ENCODE measurements around the gene ULK4. TPM values are rescaled to one million over a fixed set of nuclear protein-coding genes. Genes with fewer than 3 reads are reported as not detected.

The ULK4 gene
- total and polyA plus RNA-seq, 2 of the 8 experiments (the other 6 are each of a cell fraction or from before 2014, with no cell fraction given), result 3.0 to 10.8 TPM

- ChIA-PET CTCF (ENCODE audit: partially characterized antibody) (interaction anchor here (0.6 to 1.0 kb wide), 3 partner anchors 15 to 734 kb away, joined by 3 read pairs; partner anchors contain the start of gene ZNF620), POLR2A (ENCODE audit: partially characterized antibody) (interaction anchor here (0.6 kb wide), 1 partner anchor 37 kb away, joined by 3 read pairs; no protein-coding TSS in a partner anchor)
- Histone ChIP-seq H3K18ac (ENCODE audit: extremely low read depth, low read length) (no peak overlapping the region), H3K79me2 (ENCODE audit: control insufficient read depth in 1 of 2, insufficient read depth in 2 of 2, low read length in 2 of 2) (no peaks in the 10 kb centered on the region; a peak in 1 of 4 replicates), H3K27ac (ENCODE audit: low read depth, low read length) (no peak overlapping the region), H3K79me1 (ENCODE audit: low read depth, low read length) (no peaks in the 10 kb centered on the region), H3K4me2 (ENCODE audit: insufficient read depth in 1 of 2, low read depth in 2 of 2, low read length in 2 of 2) (no peak overlapping the region), H3K9ac (replicated peaks in 1 of 4; ENCODE audit: extremely low read depth in 1 of 4, low read depth in 3 of 4, low read length in 3 of 4) (no peak overlapping the region), H3K23ac (ENCODE audit: insufficient read length) (no peak overlapping the region), H2BK120ac (replicated peaks; ENCODE audit: low read depth, low read length) (no peak overlapping the region), H3K36me3 (ENCODE audit: control insufficient read depth in 2 of 4, insufficient read depth in 4 of 4, low read length in 3 of 4) (peaks cover 22 to 77% (median 40%) of the 10 kb centered on the region in 4 experiments), H3K27me3 (replicated peaks in 1 of 4; ENCODE audit: control insufficient read depth in 3 of 4, extremely low read depth in 1 of 4, insufficient read depth in 3 of 4, low read length in 3 of 4) (no peaks in the 10 kb centered on the region), H3K9me3 (ENCODE audit: insufficient read depth in 2 of 2, low read depth in 1 of 2, low read length in 1 of 2) (no peaks in the 10 kb centered on the region), H3K14ac (ENCODE audit: insufficient read length) (no peak overlapping the region), H4K8ac (ENCODE audit: extremely low read depth, insufficient read depth, low read length) (no peak overlapping the region), H3K56ac (replicated peaks; ENCODE audit: insufficient read length, low read depth, low read length) (no peak overlapping the region), H2BK15ac (ENCODE audit: low read length) (no peak overlapping the region), H2BK20ac (ENCODE audit: low read length) (no peak overlapping the region), H3K4me3 (ENCODE audit: extremely low read depth in 1 of 4, insufficient read depth in 2 of 4, low read depth in 3 of 4, low read length in 4 of 4) (no peak overlapping the region), H3K23me2 (ENCODE audit: low read depth, low read length) (no peaks in the 10 kb centered on the region), H2AK5ac (ENCODE audit: low read depth, low read length) (no peak overlapping the region), H2BK5ac (ENCODE audit: low read depth, low read length) (no peak overlapping the region), H4K5ac (ENCODE audit: insufficient read length, low read depth, low read length) (no peak overlapping the region), H2BK12ac (ENCODE audit: low read depth, low read length) (no peak overlapping the region), H4K20me1 (replicated peaks in 1 of 2; ENCODE audit: control insufficient read depth in 1 of 2, insufficient read depth in 2 of 2, low read length in 2 of 2) (peaks cover 2 to 9% of the 10 kb centered on the region in 2 experiments), H2AFZ (ENCODE audit: low read length) (no peak overlapping the region), H3K4ac (replicated peaks; ENCODE audit: insufficient read length, low read depth, low read length) (no peak overlapping the region), H3K4me1 (replicated peaks in 1 of 4; ENCODE audit: control insufficient read depth in 3 of 4, insufficient read depth in 4 of 4, low read length in 3 of 4) (peaks cover 0 to 9% (median 3%) of the 10 kb centered on the region in 4 experiments; a peak in 4 of 7 replicates), H4K91ac (replicated peaks; ENCODE audit: insufficient read length, low read length) (no peak overlapping the region)
- FAIRE-seq (no peak), DNase-seq (ENCODE audit: low read depth in 1 of 2, low spot score in 2 of 2) (no peak)
- WGBS, 2 experiments (ENCODE audit: extremely low coverage in 1 of 2, insufficient coverage in 1 of 2, insufficient read length in 1 of 2, insufficient replicate concordance in 2 of 2, low coverage in 1 of 2, low lambda C conversion rate in 2 of 2, missing lambda C conversion rate in 1 of 2), result 79% methylated on average over 2 of the region's 2 CpGs; no CpG with 5 or more reads in 1 of the 2 experiments
- TF ChIP-seq RFX5 (IDR thresholded peaks at IDR 0.05; ENCODE audit: borderline replicate concordance, low read depth, low read length), result no peak
- no peak for TF ChIP-seq SP4 (IDR thresholded peaks at IDR 0.05; ENCODE audit: low read length)
- no peak for TF ChIP-seq CEBPB (IDR thresholded peaks at IDR 0.05; ENCODE audit: low read depth, low read length)
- TF ChIP-seq JUN (IDR thresholded peaks at IDR 0.05; ENCODE audit: low read depth, low read length), result no peak
- no peak for TF ChIP-seq CHD1 (IDR thresholded peaks at IDR 0.05; ENCODE audit: low read depth, low read length)
- no peak for TF ChIP-seq SIX5 (IDR thresholded peaks at IDR 0.05; ENCODE audit: low read depth, low read length)
Observed at GRCh38 chr3:41239587-41239986, 722.3 kb downstream of the ULK4 start.

Data from H1 (cell line).